ENCODE data around the gene CEMIP.

Gene CEMIP

DNA sequence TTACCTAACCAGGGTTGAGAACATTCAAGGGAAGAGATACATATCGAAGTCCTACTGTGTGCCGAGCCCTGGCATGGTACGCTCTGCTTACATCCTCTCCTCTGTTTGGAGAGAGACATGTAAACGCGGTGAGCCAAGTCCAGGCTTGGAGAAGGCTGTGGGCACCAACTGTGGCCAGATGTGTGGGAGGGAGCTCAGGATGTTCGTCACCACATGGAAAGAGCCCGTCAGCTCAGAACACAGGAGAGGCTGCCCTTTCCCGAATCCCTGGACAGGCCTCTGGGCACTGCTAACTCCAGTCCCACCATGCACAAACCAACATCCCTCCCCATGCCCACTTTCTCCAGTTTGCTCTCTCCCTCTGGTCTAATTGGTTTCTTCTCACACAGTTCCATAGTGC is 167.4 kb downstream of the CEMIP start:
- TF ChIP-seq CTCF (IDR thresholded peaks at IDR 0.05; ENCODE audit: low read depth, low read length, missing control alignments), result no peak
- H3K4me3 ChIP-seq (ENCODE audit: low read depth, low read length), result no peak overlapping the region
- DNase-seq (ENCODE audit: low read depth), result no peak

- TF ChIP-seq CTCF (IDR thresholded peaks at IDR 0.05; ENCODE audit: low read depth, low read length, missing control alignments), result no peak
- DNase-seq (ENCODE audit: low read depth), result no peak
- H3K4me3 ChIP-seq (ENCODE audit: low read depth, low read length), result no peak overlapping the region
Observed at GRCh38 chr15:80948651-80949292, 169.6 kb downstream of the CEMIP start.

- DNase-seq (ENCODE audit: low read depth), result no peak
- H3K4me3 ChIP-seq (ENCODE audit: low read depth, low read length), result no peak overlapping the region
- no peak for TF ChIP-seq CTCF (IDR thresholded peaks at IDR 0.05; ENCODE audit: low read depth, low read length, missing control alignments)
Observed at GRCh38 chr15:80949756-80950155, 170.6 kb downstream of the CEMIP start.

DNA sequence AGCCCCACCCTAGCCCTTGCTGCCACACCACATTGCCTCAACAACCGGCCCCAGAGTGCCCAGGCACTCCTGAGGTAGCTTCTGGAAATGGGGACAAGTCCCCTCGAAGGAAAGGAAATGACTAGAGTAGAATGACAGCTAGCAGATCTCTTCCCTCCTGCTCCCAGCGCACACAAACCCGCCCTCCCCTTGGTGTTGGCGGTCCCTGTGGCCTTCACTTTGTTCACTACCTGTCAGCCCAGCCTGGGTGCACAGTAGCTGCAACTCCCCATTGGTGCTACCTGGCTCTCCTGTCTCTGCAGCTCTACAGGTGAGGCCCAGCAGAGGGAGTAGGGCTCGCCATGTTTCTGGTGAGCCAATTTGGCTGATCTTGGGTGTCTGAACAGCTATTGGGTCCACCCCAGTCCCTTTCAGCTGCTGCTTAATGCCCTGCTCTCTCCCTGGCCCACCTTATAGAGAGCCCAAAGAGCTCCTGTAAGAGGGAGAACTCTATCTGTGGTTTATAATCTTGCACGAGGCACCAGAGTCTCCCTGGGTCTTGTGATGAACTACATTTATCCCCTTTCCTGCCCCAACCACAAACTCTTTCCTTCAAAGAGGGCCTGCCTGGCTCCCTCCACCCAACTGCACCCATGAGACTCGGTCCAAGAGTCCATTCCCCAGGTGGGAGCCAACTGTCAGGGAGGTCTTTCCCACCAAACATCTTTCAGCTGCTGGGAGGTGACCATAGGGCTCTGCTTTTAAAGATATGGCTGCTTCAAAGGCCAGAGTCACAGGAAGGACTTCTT is 171.3 kb downstream of the CEMIP start:
- DNase-seq (ENCODE audit: low read depth), result no peak
- no peak for TF ChIP-seq CTCF (IDR thresholded peaks at IDR 0.05; ENCODE audit: low read depth, low read length, missing control alignments)
- H3K4me3 ChIP-seq (ENCODE audit: low read depth, low read length), result no peak overlapping the region

- H3K4me3 ChIP-seq (ENCODE audit: low read depth, low read length), result no peak overlapping the region
- no peak for DNase-seq (ENCODE audit: low read depth)
- TF ChIP-seq CTCF (IDR thresholded peaks at IDR 0.05; ENCODE audit: low read depth, low read length, missing control alignments), result no peak
Observed at GRCh38 chr15:80951941-80952340, 172.8 kb downstream of the CEMIP start.

DNA sequence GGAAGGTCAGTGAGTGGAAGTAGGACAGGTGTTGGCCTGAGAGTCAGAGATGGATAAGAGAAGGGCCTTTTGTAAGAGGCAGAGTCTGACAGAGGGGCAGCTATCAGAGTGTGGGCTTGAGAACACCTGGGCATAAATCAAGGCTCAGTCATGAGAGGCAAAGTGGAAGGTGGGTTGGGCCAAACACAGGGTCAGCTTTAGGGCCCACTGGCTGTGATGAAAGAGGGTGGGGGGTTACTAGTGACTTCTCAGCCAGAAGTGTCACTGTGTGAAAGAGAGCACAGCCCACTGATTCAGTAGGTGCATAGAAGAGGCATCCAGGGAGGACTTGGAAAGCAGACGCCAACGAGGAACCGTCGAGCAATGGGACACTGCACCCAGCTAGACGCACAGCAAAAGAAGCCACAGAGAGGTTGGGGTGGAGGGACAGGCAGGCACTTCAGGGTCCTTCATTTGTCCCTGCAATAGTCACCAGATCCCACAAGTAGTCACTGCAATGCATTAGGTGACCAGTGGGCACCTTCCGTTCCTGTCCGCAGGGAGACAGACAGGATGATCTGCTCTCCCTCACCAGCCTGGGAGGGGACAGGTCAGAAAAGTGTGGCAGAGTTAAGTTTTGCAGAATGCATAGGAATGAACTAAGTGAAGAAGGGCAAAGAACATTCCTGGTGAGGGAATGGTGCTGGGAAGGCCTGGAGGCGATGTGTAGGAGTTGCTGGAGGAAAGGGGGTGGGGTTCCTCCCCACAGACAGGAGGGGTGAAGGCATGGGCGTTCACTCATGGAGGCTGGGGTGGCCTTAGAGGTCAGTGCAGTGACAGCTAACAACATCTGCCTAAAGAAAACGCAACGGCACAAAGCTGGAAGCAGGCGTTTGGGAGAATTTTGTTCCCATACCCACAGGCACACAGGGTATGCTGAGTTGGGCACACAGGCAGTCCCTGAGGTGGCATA is 174.1 kb downstream of the CEMIP start:
- DNase-seq (ENCODE audit: low read depth), result no peak
- no peak for TF ChIP-seq CTCF (IDR thresholded peaks at IDR 0.05; ENCODE audit: low read depth, low read length, missing control alignments)
- no peak overlapping the region for H3K4me3 ChIP-seq (ENCODE audit: low read depth, low read length)
